H1 (cell line): ENCODE results near the gene TYK2. TPM values are rescaled to one million over a fixed set of nuclear protein-coding genes. Genes with fewer than 3 reads are reported as not detected.

Experiments used
- SUZ12 ChIP-seq: fragments of 200-600 bp; sonication (generic); IDR thresholded peaks from 2 replicates; pipeline ENCODE4 v1.6.1; 2012; ENCODE audit warnings: mild to moderate bottlenecking, inconsistent platforms, low read length, moderate library complexity, mixed read lengths
- polyA plus RNA-seq, 7 experiments: library from polyadenylated mRNA; depleted of rRNA in 3 of 7; stranded (reverse) in 5 of 7; unstranded in 2 of 7; fragments of >200 nt in 5 of 7; fragments of 200-250 nt in 2 of 7; gene quantifications; 1 replicate in 5 of 7; 2 replicates in 1 of 7; 4 replicates in 1 of 7; pipeline versions ENCODE4 v1.2.1 to v1.2.3, GENCODE V29; 2011 to 2013; ENCODE audit warnings: missing spikeins in 2 of 7, mixed read lengths in 2 of 7
- total RNA-seq: library from RNA; stranded (reverse); fragmentation: NEBNext Ultra II Directional; extraction: Animal tissue kit (Norgen Biotek cat#: 25700); gene quantifications from 2 replicates; pipeline ENCODE4 v1.2.1, GENCODE V29; 2021

The TYK2 gene
- total and polyA plus RNA-seq, 2 of the 8 experiments (the other 6 are each of a cell fraction or from before 2014, with no cell fraction given): 32.1 to 40.8 TPM

DNA sequence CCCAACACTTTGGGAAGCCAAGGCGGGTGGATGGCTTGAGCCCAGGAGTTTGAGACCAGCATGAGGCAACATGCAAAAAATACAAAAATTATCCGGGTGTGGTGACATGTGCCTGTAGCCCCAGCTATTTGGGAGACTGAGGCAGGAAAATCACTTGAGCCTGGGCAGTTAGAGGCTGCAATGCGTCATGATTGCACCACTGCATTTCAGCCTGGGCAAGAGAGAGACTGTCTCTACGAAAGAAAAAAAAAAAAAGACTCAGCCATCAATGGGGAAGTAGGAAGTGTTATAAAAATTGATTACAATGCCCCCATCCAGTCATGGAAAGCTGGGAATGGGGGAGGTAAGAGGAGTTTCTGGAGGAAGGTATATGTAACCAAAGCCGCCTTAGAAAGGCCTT is 5.4 kb downstream of the TYK2 start (continued):
- no peak for TF ChIP-seq SUZ12
